Activated naive CD4-positive, alpha-beta T cell treated with anti-CD3 and anti-CD28 coated beads for 36 hours (primary cell): ENCODE measurements around the gene PIP4K2A. TPM values are rescaled to one million over a fixed set of nuclear protein-coding genes. Genes with fewer than 3 reads are reported as not detected.

Experiments used
- CTCF ChIA-PET: fragments of 350-600 bp; sonication (Branson Sonifier 250); formaldehyde crosslinking; loops from one replicate; lab custom pipeline; 2021; ENCODE audit warnings: antibody characterized with exemption; lab: Charles Lee
- DNase-seq: peaks from one replicate; pipeline ENCODE4 v3.0.0-alpha.2; 2020
- H3K27ac Mint-ChIP-seq: one replicate; pipeline ENCODE4 v1.8.0; 2021; ENCODE audit warnings: mild to moderate bottlenecking, mixed read lengths
- H3K27me3 Mint-ChIP-seq: one replicate; pipeline ENCODE4 v1.8.0; 2021; ENCODE audit warnings: low read depth, mixed read lengths
- H3K36me3 Mint-ChIP-seq: one replicate; pipeline ENCODE4 v1.8.0; 2021; ENCODE audit warnings: low read depth, mixed read lengths
- H3K4me1 Mint-ChIP-seq: one replicate; pipeline ENCODE4 v1.8.0; 2021; ENCODE audit warnings: low read depth, mixed read lengths
- H3K4me3 Mint-ChIP-seq: one replicate; pipeline ENCODE4 v1.8.0; 2021; ENCODE audit warnings: mild to moderate bottlenecking, moderate library complexity, mixed read lengths
- H3K9me3 Mint-ChIP-seq: one replicate; pipeline ENCODE4 v1.8.0; 2021; ENCODE audit warnings: mixed read lengths
- intact Hi-C: fragments of 100-400 bp; cut with micrococcal nuclease; formaldehyde crosslinking; loops from one replicate; pipeline ENCODE4 v1.15.1; 2023
- total RNA-seq, 2 experiments: library from RNA; stranded (reverse); gene quantifications; one replicate each; pipeline ENCODE4 v1.2.3, GENCODE V29; 2021

The PIP4K2A gene
- total RNA-seq, 2 experiments from 2014 or later, result 68.0 to 74.1 TPM

DNA sequence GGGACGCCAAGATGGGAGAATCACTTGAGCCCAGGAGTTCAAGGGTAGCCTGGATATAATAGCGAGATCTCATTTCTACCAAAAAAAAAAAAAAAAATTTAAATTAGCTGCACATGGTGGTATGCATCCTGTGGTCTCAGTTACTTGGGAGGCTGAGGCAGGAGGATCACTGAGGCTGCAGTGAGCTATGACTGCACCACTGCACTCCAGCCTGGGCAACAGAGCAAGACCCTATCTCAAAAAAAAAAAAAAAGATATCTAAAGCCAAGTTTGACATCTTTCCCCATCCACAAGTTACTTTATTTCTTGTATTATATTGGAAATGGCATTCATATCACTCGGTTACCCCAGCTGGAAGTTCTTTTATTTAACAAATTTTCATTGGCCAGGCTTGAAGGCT, 3.4 kb upstream of the PIP4K2A start:
- intact Hi-C loops, result loop anchor here (10.0 kb wide), 1 partner anchor 1193 kb away; the partner anchor contains the start of gene SKIDA1
- Mint-ChIP-seq H3K4me1 (peaks cover 7% of the 10 kb centered on the region), H3K4me3 (no peak overlapping the region), H3K36me3 (no peaks in the 10 kb centered on the region), H3K27ac (no peak overlapping the region), H3K9me3 (no peaks in the 10 kb centered on the region), H3K27me3 (no peaks in the 10 kb centered on the region)
- no peak for DNase-seq
- CTCF ChIA-PET, result interaction anchor here (0.7 kb wide), 1 partner anchor 13 kb away, joined by 3 read pairs; no protein-coding TSS in a partner anchor

DNA sequence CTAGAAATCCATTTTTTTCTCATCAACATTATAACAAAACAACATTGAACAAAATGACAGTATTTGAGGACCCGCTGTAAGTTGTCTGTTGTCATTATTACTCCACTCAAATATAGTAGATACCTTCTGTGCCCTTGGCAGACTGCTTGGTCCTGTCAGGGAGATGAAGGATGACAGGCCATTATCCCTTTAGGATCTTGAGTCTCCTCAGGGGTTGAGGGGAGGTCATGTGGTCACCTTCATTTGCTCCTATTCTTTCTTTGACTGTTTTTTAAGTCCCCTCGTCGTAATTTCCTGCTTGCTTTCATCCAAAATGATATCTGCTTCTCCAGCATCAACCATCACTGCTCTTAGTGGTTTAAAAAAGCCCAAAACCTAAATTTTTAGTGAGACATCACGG, 2.6 kb upstream of the PIP4K2A start:
- DNase-seq, result no peak
- H3K4me1 Mint-ChIP-seq, result peaks cover 11% of the 10 kb centered on the region
- intact Hi-C loops, result loop anchor here (10.0 kb wide), 1 partner anchor 1192 kb away; the partner anchor contains the start of gene SKIDA1
- CTCF ChIA-PET, result no interaction called here
- H3K9me3 Mint-ChIP-seq, result no peaks in the 10 kb centered on the region
- H3K4me3 Mint-ChIP-seq, result no peak overlapping the region
- no peak overlapping the region for H3K27ac Mint-ChIP-seq
- H3K27me3 Mint-ChIP-seq, result no peaks in the 10 kb centered on the region
- no peaks in the 10 kb centered on the region for H3K36me3 Mint-ChIP-seq

DNA sequence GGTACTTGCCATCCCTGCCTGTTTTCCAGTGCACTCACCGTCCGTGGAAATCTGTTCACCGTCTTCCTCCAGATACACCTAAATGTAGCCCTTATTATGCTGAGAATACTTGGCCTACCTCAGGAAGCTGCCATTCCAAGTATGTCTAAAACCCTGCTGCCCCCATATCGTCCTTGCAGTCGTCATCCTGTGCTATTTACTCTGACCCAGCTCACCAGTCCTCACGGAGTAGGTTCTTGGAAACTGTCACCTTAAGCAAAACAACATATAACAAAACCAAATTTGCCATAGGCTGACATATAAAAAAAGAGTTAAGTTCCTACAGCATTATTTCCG, 880 bp upstream of the PIP4K2A start:
- CTCF ChIA-PET, result no interaction called here
- intact Hi-C loops, result loop anchor here (10.0 kb wide), 1 partner anchor 1190 kb away; the partner anchor contains the start of gene SKIDA1
- Mint-ChIP-seq H3K27me3 (no peaks in the 10 kb centered on the region), H3K9me3 (no peaks in the 10 kb centered on the region), H3K4me1 (peaks cover 21% of the 10 kb centered on the region), H3K36me3 (no peaks in the 10 kb centered on the region), H3K27ac (peak overlapping the region; percentile 18), H3K4me3 (peak overlapping the region; percentile 58)
- DNase-seq, result no peak

DNA sequence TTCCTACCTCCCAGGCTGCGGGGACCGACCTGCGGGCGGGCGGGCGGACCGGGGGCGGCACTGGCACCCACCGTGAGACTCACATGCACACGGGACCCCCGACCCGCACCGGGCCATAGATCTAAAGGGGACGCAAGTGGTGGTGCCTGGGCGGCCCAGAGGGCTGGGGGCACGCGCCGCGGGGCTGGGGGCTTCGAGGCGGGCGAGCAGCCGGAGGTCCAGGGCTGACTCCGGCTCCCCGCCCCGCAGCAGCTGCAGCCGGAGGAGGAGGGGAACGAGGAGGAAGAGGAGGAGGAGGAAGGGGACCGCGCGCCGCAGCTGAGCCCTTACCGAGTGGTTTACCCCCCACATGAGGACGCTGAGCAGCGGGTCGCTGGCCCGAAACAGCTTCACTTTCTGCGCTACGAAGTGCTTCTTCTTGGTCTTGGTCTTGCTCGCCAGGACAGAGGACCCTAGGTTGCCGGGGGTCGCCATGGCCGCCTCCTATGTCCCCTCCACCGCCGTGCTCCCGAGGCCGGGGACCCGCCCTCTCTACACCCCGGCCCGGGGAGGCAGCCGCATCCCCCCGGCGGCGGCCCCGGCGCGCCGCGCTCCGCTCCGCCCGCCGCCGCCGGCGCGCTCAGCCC, 412 bp downstream of the PIP4K2A start:
- Mint-ChIP-seq H3K27me3 (no peaks in the 10 kb centered on the region), H3K4me3 (peak overlapping the region; percentile 88), H3K4me1 (peaks cover 34% of the 10 kb centered on the region), H3K27ac (peak overlapping the region; percentile 71), H3K36me3 (no peaks in the 10 kb centered on the region), H3K9me3 (no peaks in the 10 kb centered on the region)
- intact Hi-C loops, result loop anchor here (1.0 to 10.0 kb wide), 8 partner anchors 103 to 1189 kb away; partner anchors contain the start of genes BMI1, DNAJC1 and SKIDA1
- CTCF ChIA-PET, result interaction anchor here (0.6 to 1.6 kb wide), 2 partner anchors 9 to 140 kb away, joined by 4 to 5 read pairs; no protein-coding TSS in a partner anchor
- DNase-seq, result peak; percentile 46

DNA sequence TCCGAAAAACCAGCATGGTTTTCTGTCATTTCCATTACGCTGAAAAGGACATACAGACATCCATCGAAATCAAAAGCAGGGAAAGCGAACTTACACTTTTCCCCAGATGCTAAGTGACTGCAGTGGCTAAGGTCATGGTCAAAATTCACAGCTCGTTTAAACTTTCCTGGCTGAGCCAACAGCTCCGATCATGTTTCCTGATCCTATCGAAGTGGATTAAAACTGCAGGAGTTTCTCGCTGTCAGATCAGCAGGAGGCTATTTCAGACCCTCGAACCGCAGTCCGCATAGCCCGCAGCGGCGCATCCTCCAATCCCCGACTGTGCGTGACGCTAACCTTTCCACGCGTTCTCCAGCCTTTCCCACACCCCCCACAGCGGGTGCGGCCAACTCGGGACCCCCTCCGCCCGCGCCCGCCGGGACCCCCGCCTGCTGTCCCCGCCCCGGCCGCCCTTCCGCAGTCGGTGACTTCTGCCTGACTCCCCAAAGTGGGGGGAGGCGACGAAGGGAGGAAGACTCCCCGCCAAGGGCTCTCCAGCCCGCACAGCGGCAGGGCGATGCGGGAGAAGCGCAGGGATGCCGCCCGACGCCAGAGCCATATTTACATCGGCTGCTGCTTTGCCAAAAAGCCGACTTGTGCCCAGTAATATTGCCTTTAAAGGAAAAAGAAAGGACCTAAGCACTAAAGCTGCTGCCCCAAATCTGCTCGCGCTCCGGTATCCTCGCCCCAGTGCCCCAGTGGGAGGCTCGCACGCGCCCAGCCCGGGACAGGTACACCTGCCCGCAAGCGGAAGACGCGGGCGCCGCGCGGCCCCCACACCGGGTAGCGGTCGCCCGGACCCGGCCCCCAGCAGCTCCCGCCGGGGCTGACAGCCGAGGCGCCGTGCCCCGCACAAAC, 1.2 kb downstream of the PIP4K2A start:
- peak; percentile 46 for DNase-seq
- Mint-ChIP-seq H3K4me3 (peak overlapping the region; percentile 88), H3K4me1 (peaks cover 42% of the 10 kb centered on the region), H3K9me3 (no peaks in the 10 kb centered on the region), H3K27ac (peak overlapping the region; percentile 79), H3K36me3 (peaks cover 1% of the 10 kb centered on the region), H3K27me3 (no peaks in the 10 kb centered on the region)
- intact Hi-C loops, result loop anchor here (1.0 to 10.0 kb wide), 12 partner anchors 20 to 1188 kb away; partner anchors contain the start of genes BMI1, DNAJC1 and SKIDA1
- CTCF ChIA-PET, result interaction anchor here (0.6 to 1.6 kb wide), 11 partner anchors 9 to 271 kb away, joined by 3 to 5 read pairs (median 3); no protein-coding TSS in a partner anchor

DNA sequence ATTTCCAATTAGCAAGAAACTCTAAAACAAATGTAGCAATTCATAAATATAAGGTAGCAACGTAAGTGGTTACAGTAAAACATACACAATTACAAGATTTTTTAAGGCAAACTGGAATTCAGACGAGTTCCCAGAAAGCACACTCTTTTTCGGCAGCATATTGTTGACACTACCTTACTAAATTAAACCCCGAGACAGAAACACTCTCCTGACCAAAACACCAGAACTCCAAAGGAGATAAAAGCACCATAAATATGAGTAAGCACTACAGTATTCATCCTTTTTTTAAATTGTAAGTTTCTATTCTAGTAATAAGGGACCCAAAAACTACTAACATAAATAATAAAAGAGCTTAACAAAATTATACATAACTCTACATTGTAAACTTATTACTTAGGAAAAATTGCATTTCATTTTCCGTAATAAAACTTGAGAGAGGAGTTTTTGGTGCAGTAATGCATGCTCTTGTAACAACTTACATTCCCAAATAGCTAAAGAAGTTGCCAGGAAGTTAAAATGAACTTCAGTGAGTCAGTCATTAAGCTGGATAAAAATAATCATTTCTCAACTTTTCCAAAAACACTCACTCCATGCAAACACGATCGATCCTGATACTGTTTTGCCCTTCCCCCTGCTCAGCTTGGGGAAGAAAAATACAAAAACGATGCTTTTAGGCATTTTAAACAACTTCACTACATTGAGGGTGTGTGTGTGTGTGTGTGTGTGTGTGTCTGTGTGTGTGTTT, 2.0 kb downstream of the PIP4K2A start:
- Mint-ChIP-seq H3K4me3 (peak overlapping the region; percentile 88), H3K9me3 (no peaks in the 10 kb centered on the region), H3K27ac (peak overlapping the region; percentile 79), H3K27me3 (no peaks in the 10 kb centered on the region), H3K4me1 (peaks cover 50% of the 10 kb centered on the region), H3K36me3 (peaks cover 6% of the 10 kb centered on the region)
- CTCF ChIA-PET, result interaction anchor here (0.8 to 1.6 kb wide), 9 partner anchors 14 to 162 kb away, joined by 3 to 5 read pairs (median 3); no protein-coding TSS in a partner anchor
- intact Hi-C loops, result loop anchor here (1.0 to 10.0 kb wide), 12 partner anchors 19 to 1188 kb away; partner anchors contain the start of genes BMI1, DNAJC1 and SKIDA1
- DNase-seq, result no peak

DNA sequence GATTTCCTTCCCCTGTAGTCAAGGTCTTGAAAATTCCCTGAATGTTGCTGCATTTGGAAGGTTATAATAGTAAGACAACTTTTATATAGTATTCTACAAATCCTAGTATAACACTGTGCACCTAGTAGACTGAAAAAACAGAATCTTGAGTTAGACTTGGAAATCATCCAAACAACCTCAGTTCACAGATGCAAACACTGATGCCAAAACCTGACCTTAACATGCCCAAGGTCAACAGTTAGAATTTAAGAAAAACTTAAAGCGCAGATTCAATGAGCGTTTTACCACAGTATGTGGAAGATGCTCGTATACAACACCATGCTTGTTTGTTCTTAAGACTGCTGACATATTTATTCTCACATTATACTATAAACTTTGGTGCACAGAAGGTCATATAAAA, 3.0 kb downstream of the PIP4K2A start:
- Mint-ChIP-seq H3K9me3 (no peaks in the 10 kb centered on the region), H3K4me3 (peak overlapping the region; percentile 14), H3K27me3 (no peaks in the 10 kb centered on the region), H3K36me3 (peaks cover 10% of the 10 kb centered on the region), H3K4me1 (peaks cover 58% of the 10 kb centered on the region), H3K27ac (peak overlapping the region; percentile 33)
- CTCF ChIA-PET, result no interaction called here
- no peak for DNase-seq
- intact Hi-C loops, result loop anchor here (5.0 to 10.0 kb wide), 7 partner anchors 274 to 1187 kb away; partner anchors contain the start of genes BMI1, DNAJC1 and SKIDA1

DNA sequence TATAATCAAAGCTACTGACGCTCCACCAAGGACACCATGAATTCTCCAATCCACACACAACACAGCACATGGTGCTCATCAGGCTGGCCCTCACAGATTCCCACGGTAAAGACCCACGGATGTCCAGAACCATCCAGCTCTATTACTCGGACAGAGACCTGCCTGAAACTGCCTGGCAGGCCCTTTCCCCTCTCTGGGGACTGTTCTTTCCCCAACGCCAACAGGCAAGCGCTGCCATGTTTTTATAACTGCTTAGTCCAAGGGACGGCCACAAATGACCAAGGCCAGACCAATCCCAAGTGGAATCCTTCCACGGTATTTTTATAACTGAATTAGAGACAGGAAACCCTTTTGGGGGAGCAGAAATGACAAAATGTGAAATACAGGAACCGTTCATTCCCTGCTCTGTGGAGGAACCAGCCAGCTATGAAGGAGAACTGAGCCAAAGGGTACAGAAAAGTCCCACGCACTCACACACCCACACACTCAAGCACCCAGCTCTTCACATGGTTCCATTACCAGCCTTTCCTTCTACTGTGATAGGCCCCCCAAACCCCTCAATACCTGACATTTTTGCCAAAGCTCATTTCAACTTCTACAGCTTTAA, 4.1 kb downstream of the PIP4K2A start:
- Mint-ChIP-seq H3K27ac (peak overlapping the region; percentile 15), H3K4me1 (peaks cover 67% of the 10 kb centered on the region), H3K4me3 (peak overlapping the region; percentile 8), H3K36me3 (peaks cover 14% of the 10 kb centered on the region), H3K9me3 (no peaks in the 10 kb centered on the region), H3K27me3 (no peaks in the 10 kb centered on the region)
- intact Hi-C loops, result loop anchor here (5.0 to 10.0 kb wide), 7 partner anchors 273 to 1185 kb away; partner anchors contain the start of genes BMI1, DNAJC1 and SKIDA1
- CTCF ChIA-PET, result interaction anchor here (0.6 to 0.7 kb wide), 4 partner anchors 14 to 1033 kb away, joined by 3 to 4 read pairs (median 3); no protein-coding TSS in a partner anchor
- DNase-seq, result no peak

DNA sequence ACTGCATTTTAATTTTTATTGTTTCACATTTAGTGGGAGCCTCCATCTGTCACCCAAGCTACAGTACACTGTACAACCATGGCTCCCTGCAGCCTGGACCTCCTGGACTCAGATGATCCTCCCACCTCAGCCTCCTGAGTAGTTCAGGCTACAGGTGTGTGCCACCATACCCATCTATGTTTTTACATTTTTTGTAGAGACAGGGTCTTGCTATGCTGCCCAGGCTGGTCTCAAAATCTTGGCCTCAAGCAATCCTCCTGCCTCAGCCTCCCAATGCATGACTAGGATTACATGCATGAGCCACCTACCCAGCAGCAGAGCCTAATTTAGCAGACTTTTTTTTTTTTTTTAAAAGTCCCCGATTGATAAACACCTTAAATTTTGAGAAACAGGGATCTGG, 5.6 kb downstream of the PIP4K2A start:
- intact Hi-C loops, result no loop called here
- no peak overlapping the region for H3K27ac Mint-ChIP-seq
- peaks cover 80% of the 10 kb centered on the region for H3K4me1 Mint-ChIP-seq
- no peak overlapping the region for H3K4me3 Mint-ChIP-seq
- H3K9me3 Mint-ChIP-seq, result no peaks in the 10 kb centered on the region
- CTCF ChIA-PET, result no interaction called here
- no peak for DNase-seq
- H3K36me3 Mint-ChIP-seq, result peaks cover 15% of the 10 kb centered on the region
- H3K27me3 Mint-ChIP-seq, result no peaks in the 10 kb centered on the region

DNA sequence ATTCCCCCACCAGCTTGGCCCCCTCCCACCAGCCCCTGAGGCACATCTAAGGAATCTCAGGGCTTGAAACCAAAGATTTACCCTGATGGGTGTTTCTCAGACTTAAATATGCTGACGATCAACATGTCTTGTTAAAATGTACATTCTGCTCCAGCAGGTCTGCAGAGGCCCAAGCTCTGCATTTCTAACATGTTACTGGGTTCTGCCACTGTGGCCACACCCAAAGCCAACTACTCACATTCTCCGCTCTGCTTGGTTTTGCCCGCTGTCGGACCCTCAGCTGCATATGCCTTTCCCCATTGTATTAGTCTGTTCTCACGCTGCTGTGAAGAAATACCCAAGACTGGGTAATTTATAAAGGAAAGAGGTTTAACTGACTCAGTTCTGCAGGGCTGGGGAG, 8.9 kb downstream of the PIP4K2A start:
- H3K27me3 Mint-ChIP-seq, result no peaks in the 10 kb centered on the region
- H3K4me3 Mint-ChIP-seq, result no peak overlapping the region
- peaks cover 95% of the 10 kb centered on the region for H3K4me1 Mint-ChIP-seq
- H3K27ac Mint-ChIP-seq, result no peak overlapping the region
- CTCF ChIA-PET, result no interaction called here
- intact Hi-C loops, result no loop called here
- peaks cover 24% of the 10 kb centered on the region for H3K36me3 Mint-ChIP-seq
- no peaks in the 10 kb centered on the region for H3K9me3 Mint-ChIP-seq
- DNase-seq, result no peak

DNA sequence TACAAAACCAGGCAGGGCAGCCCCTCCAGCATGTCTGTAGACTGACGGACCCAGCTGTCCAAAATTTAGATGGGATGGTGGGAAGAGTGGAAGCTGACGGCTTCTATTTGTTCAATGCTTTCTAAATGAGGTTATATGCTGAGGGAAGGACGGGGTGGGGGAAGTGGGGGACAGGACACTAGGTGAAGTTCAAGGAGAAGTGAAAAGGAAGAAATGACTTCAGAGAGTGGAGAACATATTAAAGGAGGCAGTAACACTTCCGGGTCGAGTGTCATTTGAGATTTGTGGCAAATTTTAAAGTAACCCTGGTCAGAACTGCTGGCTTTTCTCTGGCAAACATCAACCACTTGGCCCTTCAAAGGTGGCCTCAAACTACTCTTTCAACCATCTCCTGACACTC, 9.4 kb downstream of the PIP4K2A start:
- intact Hi-C loops, result loop anchor here (1.0 kb wide), 1 partner anchor 10 kb away; no protein-coding TSS in a partner anchor
- Mint-ChIP-seq H3K4me3 (no peak overlapping the region), H3K9me3 (no peaks in the 10 kb centered on the region), H3K27me3 (no peaks in the 10 kb centered on the region), H3K4me1 (peaks cover 95% of the 10 kb centered on the region), H3K27ac (no peak overlapping the region), H3K36me3 (peaks cover 24% of the 10 kb centered on the region)
- CTCF ChIA-PET, result interaction anchor here (0.6 to 0.7 kb wide), 3 partner anchors 9 to 251 kb away, joined by 4 read pairs; no protein-coding TSS in a partner anchor
- no peak for DNase-seq
